GM10266 (cell line): ENCODE results near the gene METTL6.

Source experiments
- DNase-seq: peaks from one replicate; pipeline ENCODE4 v3.0.0; 2012; ENCODE audit errors: extremely low spot score
- CTCF ChIP-seq: IDR thresholded peaks from 2 replicates; pipeline ENCODE4 v1.5.1; 2012; ENCODE audit warnings: mild to moderate bottlenecking, low read depth; ENCODE audit not compliant: control insufficient read depth, insufficient read depth; ENCODE audit errors: missing control alignments

The METTL6 gene

GRCh38 chr3:15450438-15451215 lies 23.3 kb upstream of the METTL6 start:
- TF ChIP-seq CTCF: no peak
- no peak for DNase-seq

GRCh38 chr3:15449489-15450224 lies 22.3 kb upstream of the METTL6 start:
- TF ChIP-seq CTCF: no peak
- DNase-seq: no peak

GRCh38 chr3:15443826-15444524 lies 16.6 kb upstream of the METTL6 start:
- no peak for TF ChIP-seq CTCF
- DNase-seq: no peak

GRCh38 chr3:15440891-15441290 lies 13.5 kb upstream of the METTL6 start:
- no peak for DNase-seq
- no peak for TF ChIP-seq CTCF

GRCh38 chr3:15439476-15439875 lies 12.1 kb upstream of the METTL6 start:
- DNase-seq: no peak
- TF ChIP-seq CTCF: no peak

GRCh38 chr3:15438983-15439382 lies 11.6 kb upstream of the METTL6 start:
- no peak for TF ChIP-seq CTCF

More at GRCh38 chr3:15438983-15439382, 11.6 kb upstream of the METTL6 start:
- no peak for DNase-seq
